ENCODE results near the gene NPAS4.
A peak's percentile ranks its signal among the peaks of the same experiment; 100 is the strongest.

Gene NPAS4

GRCh38 chr11:66467756-66468155 is 46.9 kb downstream of the NPAS4 start:
- no peaks in the 10 kb centered on the region for H3K36me3 ChIP-seq (ENCODE audit: control insufficient read depth, insufficient read depth, low read length)
- no peak overlapping the region for H2AFZ ChIP-seq
- H3K4me2 ChIP-seq (ENCODE audit: low read length): peak overlapping the region; percentile 72
- H3K9ac ChIP-seq: no peak overlapping the region
- H3K4me1 ChIP-seq: peaks cover 7% of the 10 kb centered on the region
- peaks cover 5% of the 10 kb centered on the region for H3K79me2 ChIP-seq
- H3K27me3 ChIP-seq (ENCODE audit: control insufficient read depth, insufficient read depth, low read length): no peaks in the 10 kb centered on the region
- H3K4me3 ChIP-seq (ENCODE audit: low read depth, low read length): peak overlapping the region; percentile 79
- no peak overlapping the region for H3K27ac ChIP-seq
- no peaks in the 10 kb centered on the region for H3K9me3 ChIP-seq (ENCODE audit: control insufficient read depth, low read length)
- no peak for TF ChIP-seq CTCF (IDR thresholded peaks at IDR 0.05)

GRCh38 chr11:66468691-66469090 is 47.9 kb downstream of the NPAS4 start:
- TF ChIP-seq CTCF (IDR thresholded peaks at IDR 0.05): no peak
- Histone ChIP-seq H3K4me1 (peaks cover 7% of the 10 kb centered on the region), H3K4me3 (ENCODE audit: low read depth, low read length) (no peak overlapping the region), H3K9me3 (ENCODE audit: control insufficient read depth, low read length) (no peaks in the 10 kb centered on the region), H3K36me3 (ENCODE audit: control insufficient read depth, insufficient read depth, low read length) (no peaks in the 10 kb centered on the region), H3K27ac (no peak overlapping the region), H3K4me2 (ENCODE audit: low read length) (no peak overlapping the region), H3K27me3 (ENCODE audit: control insufficient read depth, insufficient read depth, low read length) (no peaks in the 10 kb centered on the region), H3K9ac (no peak overlapping the region), H2AFZ (no peak overlapping the region), H3K79me2 (peaks cover 5% of the 10 kb centered on the region)

GRCh38 chr11:66469441-66469840 is 48.6 kb downstream of the NPAS4 start:
- Histone ChIP-seq H3K4me1 (peaks cover 7% of the 10 kb centered on the region), H3K27ac (no peak overlapping the region), H3K36me3 (ENCODE audit: control insufficient read depth, insufficient read depth, low read length) (no peaks in the 10 kb centered on the region), H3K4me3 (ENCODE audit: low read depth, low read length) (no peak overlapping the region), H2AFZ (no peak overlapping the region), H3K9ac (no peak overlapping the region), H3K9me3 (ENCODE audit: control insufficient read depth, low read length) (no peaks in the 10 kb centered on the region), H3K79me2 (peaks cover 5% of the 10 kb centered on the region), H3K27me3 (ENCODE audit: control insufficient read depth, insufficient read depth, low read length) (no peaks in the 10 kb centered on the region), H3K4me2 (ENCODE audit: low read length) (no peak overlapping the region)
- TF ChIP-seq CTCF (IDR thresholded peaks at IDR 0.05): no peak

- no peak overlapping the region for H3K4me3 ChIP-seq (ENCODE audit: low read depth, low read length)
- H3K4me2 ChIP-seq (ENCODE audit: low read length): no peak overlapping the region
- H3K27me3 ChIP-seq (ENCODE audit: control insufficient read depth, insufficient read depth, low read length): no peaks in the 10 kb centered on the region
- peaks cover 7% of the 10 kb centered on the region for H3K4me1 ChIP-seq
- no peaks in the 10 kb centered on the region for H3K36me3 ChIP-seq (ENCODE audit: control insufficient read depth, insufficient read depth, low read length)
- H3K9ac ChIP-seq: no peak overlapping the region
- TF ChIP-seq CTCF (IDR thresholded peaks at IDR 0.05): no peak
- no peaks in the 10 kb centered on the region for H3K9me3 ChIP-seq (ENCODE audit: control insufficient read depth, low read length)
- H3K27ac ChIP-seq: no peak overlapping the region
- no peak overlapping the region for H2AFZ ChIP-seq
- peaks cover 5% of the 10 kb centered on the region for H3K79me2 ChIP-seq
These were observed 49.2 kb downstream of the NPAS4 start for GRCh38 chr11:66470015-66470414.

- H3K36me3 ChIP-seq (ENCODE audit: control insufficient read depth, insufficient read depth, low read length): no peaks in the 10 kb centered on the region
- H3K9ac ChIP-seq: no peak overlapping the region
- no peaks in the 10 kb centered on the region for H3K9me3 ChIP-seq (ENCODE audit: control insufficient read depth, low read length)
- H3K79me2 ChIP-seq: peaks cover 5% of the 10 kb centered on the region
- H3K4me3 ChIP-seq (ENCODE audit: low read depth, low read length): no peak overlapping the region
- no peak overlapping the region for H3K27ac ChIP-seq
- H3K27me3 ChIP-seq (ENCODE audit: control insufficient read depth, insufficient read depth, low read length): no peaks in the 10 kb centered on the region
- H3K4me1 ChIP-seq: peaks cover 7% of the 10 kb centered on the region
- no peak overlapping the region for H3K4me2 ChIP-seq (ENCODE audit: low read length)
- TF ChIP-seq CTCF (IDR thresholded peaks at IDR 0.05): no peak
- H2AFZ ChIP-seq: no peak overlapping the region
These were observed 50.3 kb downstream of the NPAS4 start for GRCh38 chr11:66471142-66471541.
